Measurements from ENCODE around the gene SLC48A1.

SLC48A1 gene

GRCh38 chr12:47773062-47773857, at the start of gene SLC48A1:
SLC48A1 (plus strand) TSS chr12:47773238; CDS start chr12:47773305, 67 bp downstream.
- peak; percentile 36 for DNase-seq (ENCODE audit: low read depth in 1 of 2, low spot score in 1 of 2)

- DNase-seq (ENCODE audit: low read depth in 1 of 2, low spot score in 1 of 2) = no peak
These were observed 47.8 kb upstream of the SLC48A1 start, which contains the start of gene ENDOU for GRCh38 chr12:47725091-47725772. ENDOU (minus strand) TSS chr12:47725490; CDS start chr12:47725413, 77 bp downstream.

- no peak for DNase-seq (ENCODE audit: low read depth in 1 of 2, low spot score in 1 of 2)
These were observed 47.1 kb upstream of the SLC48A1 start for GRCh38 chr12:47725893-47726292.

- DNase-seq (ENCODE audit: low read depth in 1 of 2, low spot score in 1 of 2) = no peak
These were observed 43.8 kb upstream of the SLC48A1 start for GRCh38 chr12:47729233-47729632.

DNA sequence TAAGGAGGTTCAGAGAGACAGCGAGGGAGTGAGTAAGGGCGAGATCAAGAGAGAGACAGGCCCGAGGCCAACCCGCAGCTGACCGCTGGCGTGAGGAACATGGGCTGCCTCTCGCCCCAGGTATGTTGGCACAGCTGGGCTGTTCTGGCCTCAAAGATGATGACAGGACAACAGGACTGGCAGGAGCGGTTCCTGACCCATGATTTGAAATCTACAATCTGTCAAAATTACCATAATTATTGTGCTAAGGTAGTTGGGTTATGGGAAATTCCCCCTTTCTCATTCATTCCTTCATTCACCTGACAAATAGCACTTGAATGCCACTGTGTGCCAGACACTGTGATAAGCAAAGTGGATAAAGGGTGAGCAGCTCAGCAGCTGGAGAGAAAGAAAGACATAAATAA, 42.7 kb upstream of the SLC48A1 start:
- DNase-seq (ENCODE audit: low read depth in 1 of 2, low spot score in 1 of 2) = no peak

GRCh38 chr12:47731723-47732122, 41.3 kb upstream of the SLC48A1 start:
- no peak for DNase-seq (ENCODE audit: low read depth in 1 of 2, low spot score in 1 of 2)

DNA sequence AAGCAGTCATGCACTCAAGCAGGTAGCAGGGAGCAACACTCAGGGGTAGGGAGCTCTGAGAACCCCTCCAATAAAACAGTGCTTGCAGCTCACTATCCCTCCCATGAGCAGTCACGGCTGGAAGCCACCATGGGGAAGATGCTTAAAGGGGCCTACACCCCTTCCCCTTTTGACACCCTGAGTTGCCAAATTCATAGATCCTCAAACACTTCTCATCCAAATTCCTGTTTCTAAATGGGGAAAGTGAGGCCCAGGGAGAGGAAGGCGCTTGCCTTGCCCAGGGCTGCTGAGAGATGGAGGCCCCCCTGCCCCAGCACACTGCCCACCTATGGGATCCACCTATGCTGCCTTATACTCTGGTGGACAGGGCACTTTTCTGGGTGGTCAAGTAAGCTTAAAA, 40.5 kb upstream of the SLC48A1 start:
- no peak for DNase-seq (ENCODE audit: low read depth in 1 of 2, low spot score in 1 of 2)

GRCh38 chr12:47733142-47733541, 39.9 kb upstream of the SLC48A1 start:
- DNase-seq (ENCODE audit: low read depth in 1 of 2, low spot score in 1 of 2) = no peak

GRCh38 chr12:47734725-47735480, 38.1 kb upstream of the SLC48A1 start:
- no peak for DNase-seq (ENCODE audit: low read depth in 1 of 2, low spot score in 1 of 2)

GRCh38 chr12:47735649-47736048, 37.4 kb upstream of the SLC48A1 start:
- no peak for DNase-seq (ENCODE audit: low read depth in 1 of 2, low spot score in 1 of 2)

DNA sequence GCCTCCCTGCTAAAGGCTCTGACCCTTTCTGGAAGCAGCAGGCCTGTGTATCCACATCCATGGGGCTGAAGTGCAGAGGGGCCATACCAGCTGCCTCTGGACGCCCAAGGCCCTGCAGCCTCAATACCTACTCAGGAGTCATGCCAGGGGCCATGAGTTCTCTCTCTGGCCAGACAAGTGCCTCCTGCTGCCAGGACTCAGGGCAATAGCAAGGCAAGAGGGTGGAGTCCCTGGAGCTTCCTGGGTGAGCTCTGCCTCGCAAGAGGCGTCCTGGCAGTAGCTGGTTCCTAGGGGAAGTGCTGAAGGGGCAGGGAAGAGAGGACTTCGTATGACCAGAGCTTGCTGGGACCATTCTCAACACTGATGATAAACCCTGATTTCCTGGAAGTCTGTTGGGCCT, 36.8 kb upstream of the SLC48A1 start:
- no peak for DNase-seq (ENCODE audit: low read depth in 1 of 2, low spot score in 1 of 2)

DNA sequence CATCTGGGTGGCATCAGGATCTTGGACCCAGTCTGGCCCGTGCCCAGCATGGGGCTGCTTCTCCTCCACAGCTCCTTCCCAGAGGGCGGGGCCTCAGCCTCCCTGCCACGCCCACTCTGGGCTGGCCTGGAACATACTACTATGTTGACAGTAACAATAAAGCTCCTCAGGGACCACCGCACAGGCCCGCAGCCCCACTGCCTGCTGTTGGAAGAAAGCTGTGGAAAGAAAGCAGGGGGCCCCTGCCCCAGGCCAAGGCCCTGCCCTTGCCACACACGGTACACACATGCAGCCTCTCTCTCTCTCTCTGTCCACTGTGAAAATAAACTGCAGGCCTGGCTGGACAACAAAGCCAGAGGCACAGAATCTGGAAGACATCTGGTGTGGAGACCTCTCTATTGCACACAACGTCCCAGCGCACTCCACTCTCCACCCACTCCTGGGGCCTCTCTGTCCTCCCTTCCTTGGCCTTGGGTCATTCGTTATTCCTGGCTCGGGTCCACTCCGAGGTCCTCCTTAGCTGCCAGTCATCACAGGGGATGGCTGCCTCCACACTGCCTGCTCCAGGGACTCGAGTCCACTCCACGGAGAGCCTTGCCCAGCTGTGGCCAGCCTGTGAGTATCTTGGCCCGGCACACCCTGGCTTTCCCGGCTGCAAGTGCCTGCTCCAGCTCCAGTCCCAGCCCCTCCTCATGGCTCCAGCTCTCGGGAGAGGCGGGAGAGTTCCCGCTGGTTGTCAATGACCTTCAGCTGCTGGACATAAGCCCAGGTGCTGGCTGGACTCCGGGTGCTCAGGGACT, 36.0 kb upstream of the SLC48A1 start:
- DNase-seq (ENCODE audit: low read depth in 1 of 2, low spot score in 1 of 2) = no peak

DNA sequence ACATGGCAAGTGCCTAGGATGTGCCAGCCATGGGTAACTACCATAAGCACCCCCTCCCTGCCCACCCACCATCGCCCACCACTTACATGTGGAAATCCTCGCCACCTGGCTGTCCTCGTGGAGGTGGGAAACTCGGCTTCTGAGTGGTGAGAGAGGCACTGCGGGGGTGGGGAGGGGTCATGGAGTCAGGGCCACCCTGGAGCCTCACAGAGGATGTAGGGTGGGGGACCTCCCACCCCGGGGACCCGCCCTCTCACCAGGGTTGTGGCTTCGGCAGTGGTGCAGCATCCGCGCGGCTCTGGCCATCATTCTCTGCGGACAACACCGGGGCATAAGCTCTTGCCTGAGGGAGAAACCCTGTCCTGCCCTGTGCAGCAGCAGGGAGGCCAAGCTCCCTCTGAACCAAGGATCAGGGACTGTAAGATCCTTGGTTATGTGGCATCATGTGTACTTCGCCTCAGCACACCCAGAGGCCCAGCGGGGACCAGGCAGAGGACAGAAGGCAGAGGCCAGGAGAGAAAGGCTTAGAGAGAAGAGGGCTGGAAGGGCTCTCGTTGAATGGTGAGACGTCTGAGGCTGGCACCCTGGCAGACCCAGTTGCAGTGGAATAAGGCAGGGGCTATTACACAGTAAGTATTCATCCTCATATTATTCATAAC, 35.0 kb upstream of the SLC48A1 start:
- no peak for DNase-seq (ENCODE audit: low read depth in 1 of 2, low spot score in 1 of 2)

DNA sequence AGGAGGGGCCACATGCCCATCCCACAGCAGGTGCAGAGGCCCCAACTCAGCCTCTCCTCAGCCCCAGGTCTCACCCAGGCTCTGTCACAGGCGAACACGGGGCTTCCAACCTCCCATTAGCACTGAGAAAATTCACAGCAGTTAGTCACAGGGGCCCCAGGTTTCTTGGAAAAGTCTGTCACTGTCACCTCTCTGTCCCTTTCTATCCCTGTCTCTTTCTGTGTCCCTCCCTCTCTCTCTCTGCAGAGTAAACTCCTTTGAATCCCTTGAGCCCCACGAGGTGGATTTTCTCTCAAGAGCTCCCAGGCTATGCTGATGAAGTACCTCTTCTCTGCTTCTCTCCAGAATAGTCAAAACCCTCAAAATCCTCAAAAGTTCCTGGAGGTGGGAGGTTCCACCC, 33.7 kb upstream of the SLC48A1 start:
- no peak for DNase-seq (ENCODE audit: low read depth in 1 of 2, low spot score in 1 of 2)

- DNase-seq (ENCODE audit: low read depth in 1 of 2, low spot score in 1 of 2) = no peak
These were observed 33.1 kb upstream of the SLC48A1 start for GRCh38 chr12:47739979-47740378.

- no peak for DNase-seq (ENCODE audit: low read depth in 1 of 2, low spot score in 1 of 2)
These were observed 32.3 kb upstream of the SLC48A1 start for GRCh38 chr12:47740606-47741339.

GRCh38 chr12:47741340-47741703, 31.7 kb upstream of the SLC48A1 start:
- DNase-seq (ENCODE audit: low read depth in 1 of 2, low spot score in 1 of 2) = no peak

- DNase-seq (ENCODE audit: low read depth in 1 of 2, low spot score in 1 of 2) = peak; percentile 59 to 68
These were observed 30.7 kb upstream of the SLC48A1 start for GRCh38 chr12:47742253-47742825.

GRCh38 chr12:47743311-47743860, 29.7 kb upstream of the SLC48A1 start:
- DNase-seq (ENCODE audit: low read depth in 1 of 2, low spot score in 1 of 2) = no peak
